SK-N-SH (cell line): Measurements from ENCODE around the gene GDE1. TPM values are rescaled to one million over a fixed set of nuclear protein-coding genes. Genes with fewer than 3 reads are reported as not detected.

ENCODE experiments used
- CTCF ChIA-PET: fragments of 300-600, 350-600 bp; formaldehyde crosslinking; extraction: SDS; loops from one replicate; lab custom pipeline; 2021; lab: Yijun Ruan, JAX
- POLR2A ChIA-PET: fragments of 350-600 bp; sonication (Branson Sonifier 250); formaldehyde crosslinking; extraction: SDS; loops from one replicate; lab custom pipeline; 2020; ENCODE audit warnings: antibody characterized with exemption, inconsistent platforms; lab: Yijun Ruan, JAX
- DNase-seq: peaks from one replicate; pipeline ENCODE4 v3.0.0; 2012
- H2AFZ ChIP-seq: fragments of 200-600 bp; sonication (generic); 2 replicates; pipeline ENCODE4 v1.8.1; 2016; ENCODE audit warnings: antibody characterized with exemption, mild to moderate bottlenecking, low read depth
- H3F3A ChIP-seq: fragments of 200-600 bp; sonication (generic); replicated peaks from 2 replicates; pipeline ENCODE3; 2016; ENCODE audit warnings: antibody characterized with exemption, mild to moderate bottlenecking; ENCODE audit not compliant: insufficient read depth
- H3K27ac ChIP-seq, 2 experiments: fragments of 200-500 bp in 1 of 2; fragments of 200-600 bp in 1 of 2; sonication (Bioruptor generic) in 1 of 2; sonication (generic), shearing (Covaris generic) in 1 of 2; 2 replicates each; pipeline versions ENCODE4 v1.5.1 to v1.6.1; 2014 to 2016; ENCODE audit warnings: low read depth in 2 of 2, inconsistent platforms in 1 of 2, low read length in 1 of 2, mild to moderate bottlenecking in 1 of 2, mixed read lengths in 1 of 2
- H3K27me3 ChIP-seq: fragments of 200-600 bp; sonication (generic), shearing (Covaris generic); 2 replicates; pipeline ENCODE4 v1.6.1; 2016; ENCODE audit warnings: mixed run types; ENCODE audit not compliant: insufficient read depth
- H3K36me3 ChIP-seq, 2 experiments: fragments of 200-500 bp in 1 of 2; fragments of 200-600 bp in 1 of 2; sonication (Bioruptor generic) in 1 of 2; sonication (generic) in 1 of 2; replicated peaks in 1 of 2; 2 replicates each; pipeline versions ENCODE3 to v1.5.1; 2014 to 2016; ENCODE audit warnings: low read length in 1 of 2, mild to moderate bottlenecking in 1 of 2; ENCODE audit not compliant: insufficient read depth in 2 of 2, control insufficient read depth in 1 of 2
- H3K4me1 ChIP-seq, 2 experiments: fragments of 200-500 bp in 1 of 2; fragments of 200-600 bp in 1 of 2; sonication (Bioruptor generic) in 1 of 2; sonication (generic), shearing (Covaris generic) in 1 of 2; 2 replicates each; pipeline versions ENCODE4 v1.5.1 to v1.6.1; 2014 to 2016; ENCODE audit warnings: low read depth in 1 of 2, low read length in 1 of 2, mixed run types in 1 of 2; ENCODE audit not compliant: insufficient read depth in 2 of 2, control insufficient read depth in 1 of 2
- H3K4me2 ChIP-seq: fragments of 200-600 bp; sonication (generic), shearing (Covaris generic); 2 replicates; pipeline ENCODE4 v1.6.1; 2017; ENCODE audit warnings: mixed run types
- H3K4me3 ChIP-seq, 2 experiments: fragments of 200-500 bp in 1 of 2; fragments of 200-600 bp in 1 of 2; sonication (Bioruptor generic) in 1 of 2; sonication (generic), shearing (Covaris generic) in 1 of 2; 2 replicates each; pipeline versions ENCODE4 v1.5.1 to v1.8.1; 2014 to 2016; ENCODE audit warnings: low read depth in 2 of 2, inconsistent platforms in 1 of 2, low read length in 1 of 2, mild to moderate bottlenecking in 1 of 2, mixed read lengths in 1 of 2, moderate library complexity in 1 of 2
- H3K79me2 ChIP-seq: fragments of 200-600 bp; sonication (generic); 2 replicates; pipeline ENCODE4 v1.8.1; 2017; ENCODE audit warnings: mild to moderate bottlenecking; ENCODE audit not compliant: insufficient read depth
- H3K9ac ChIP-seq: fragments of 200-600 bp; sonication (generic); 2 replicates; pipeline ENCODE4 v1.6.1; 2017; ENCODE audit warnings: mixed run types
- H3K9me2 ChIP-seq: fragments of 200-600 bp; sonication (generic); 2 replicates; pipeline ENCODE4 v1.6.1; 2017; ENCODE audit warnings: mixed run types
- H3K9me3 ChIP-seq: fragments of 200-600 bp; sonication (generic); 2 replicates; pipeline ENCODE4 v1.6.1; 2017; ENCODE audit warnings: mixed run types, mild to moderate bottlenecking, moderate library complexity
- H4K20me1 ChIP-seq: fragments of 200-600 bp; sonication (generic); 2 replicates; pipeline ENCODE4 v1.6.1; 2017; ENCODE audit warnings: mild to moderate bottlenecking, mixed run types; ENCODE audit not compliant: insufficient read depth
- ELF1 ChIP-seq: IDR thresholded peaks from 2 replicates; pipeline ENCODE4 v1.4.0; 2012
- EP300 ChIP-seq, 2 experiments: IDR thresholded peaks; 2 replicates each; pipeline versions ENCODE4 v1.4.0 to v1.6.1; 2012; ENCODE audit warnings: borderline replicate concordance in 1 of 2, low read depth in 1 of 2, low read length in 1 of 2
- MXI1 ChIP-seq: IDR thresholded peaks from 2 replicates; pipeline ENCODE4 v1.6.1; 2012; ENCODE audit warnings: mild to moderate bottlenecking, low read depth, low read length, improper control_type of control experiment
- POLR2AphosphoS5 ChIP-seq: IDR thresholded peaks from 2 replicates; pipeline ENCODE4 v1.6.1; 2012; ENCODE audit warnings: low read depth, low read length
- RAD21 ChIP-seq: IDR thresholded peaks from 2 replicates; pipeline ENCODE4 v1.6.1; 2012; ENCODE audit warnings: mild to moderate bottlenecking, low read length
- RFX5 ChIP-seq: IDR thresholded peaks from 2 replicates; pipeline ENCODE4 v1.6.1; 2012; ENCODE audit warnings: mild to moderate bottlenecking, improper control_type of control experiment, low read length
- RXRA ChIP-seq: IDR thresholded peaks from 2 replicates; pipeline ENCODE4 v1.4.0; 2012; ENCODE audit warnings: low read depth, mild to moderate bottlenecking, borderline replicate concordance
- SIN3A ChIP-seq: IDR thresholded peaks from 2 replicates; pipeline ENCODE4 v1.6.1; 2012; ENCODE audit warnings: low read depth, mild to moderate bottlenecking, low read length, moderate library complexity, borderline replicate concordance
- TAF1 ChIP-seq: IDR thresholded peaks from 2 replicates; pipeline ENCODE4 v1.6.1; 2012; ENCODE audit warnings: low read depth, mild to moderate bottlenecking, low read length, moderate library complexity, borderline replicate concordance
- YY1 ChIP-seq: IDR thresholded peaks from 2 replicates; pipeline ENCODE4 v1.4.0; 2012; ENCODE audit warnings: low read depth, mild to moderate bottlenecking
- WGBS: methylation state at CpG from one replicate; pipeline ENCODE4 v1.1.6; 2017; ENCODE audit warnings: low lambda C conversion rate; 5-methylcytosine and 5-hydroxymethylcytosine counted together
- polyA plus RNA-seq, 3 experiments: library from polyadenylated mRNA; depleted of rRNA; stranded (reverse); fragments of >200 nt; gene quantifications; 2 replicates each; pipeline ENCODE4 v1.2.3, GENCODE V29; 2012
- TF ChIP-seq, protein P1 (sequence below): fragments of 200-600 bp; sonication (generic); IDR thresholded peaks from 2 replicates; pipeline ENCODE4 v1.6.1; 2017; ENCODE audit warnings: antibody characterized with exemption, mild to moderate bottlenecking, moderate library complexity
- TF ChIP-seq, protein P2 (sequence below): fragments of 150-350 bp; IDR thresholded peaks from 2 replicates; pipeline ENCODE4 v1.6.1; 2016; ENCODE audit warnings: mild to moderate bottlenecking, low read depth, low read length
- TF ChIP-seq, protein P3 (sequence below): IDR thresholded peaks from 2 replicates; pipeline ENCODE4; 2012
- TF ChIP-seq, protein P4 (sequence below): IDR thresholded peaks from 2 replicates; pipeline ENCODE4 v1.4.0; 2012; ENCODE audit warnings: low read depth

The GDE1 gene, protein sequence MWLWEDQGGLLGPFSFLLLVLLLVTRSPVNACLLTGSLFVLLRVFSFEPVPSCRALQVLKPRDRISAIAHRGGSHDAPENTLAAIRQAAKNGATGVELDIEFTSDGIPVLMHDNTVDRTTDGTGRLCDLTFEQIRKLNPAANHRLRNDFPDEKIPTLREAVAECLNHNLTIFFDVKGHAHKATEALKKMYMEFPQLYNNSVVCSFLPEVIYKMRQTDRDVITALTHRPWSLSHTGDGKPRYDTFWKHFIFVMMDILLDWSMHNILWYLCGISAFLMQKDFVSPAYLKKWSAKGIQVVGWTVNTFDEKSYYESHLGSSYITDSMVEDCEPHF
- 37.0 and 40.5 TPM in 2 replicates for polyA plus RNA-seq (2012; rRNA removed)
- 62.5 and 70.0 TPM in 2 replicates for polyA plus RNA-seq (2012; cell fraction: cytosol; rRNA removed)
- polyA plus RNA-seq (2012; cell fraction: nucleus; rRNA removed), result 9.9 and 17.6 TPM in 2 replicates

DNA sequence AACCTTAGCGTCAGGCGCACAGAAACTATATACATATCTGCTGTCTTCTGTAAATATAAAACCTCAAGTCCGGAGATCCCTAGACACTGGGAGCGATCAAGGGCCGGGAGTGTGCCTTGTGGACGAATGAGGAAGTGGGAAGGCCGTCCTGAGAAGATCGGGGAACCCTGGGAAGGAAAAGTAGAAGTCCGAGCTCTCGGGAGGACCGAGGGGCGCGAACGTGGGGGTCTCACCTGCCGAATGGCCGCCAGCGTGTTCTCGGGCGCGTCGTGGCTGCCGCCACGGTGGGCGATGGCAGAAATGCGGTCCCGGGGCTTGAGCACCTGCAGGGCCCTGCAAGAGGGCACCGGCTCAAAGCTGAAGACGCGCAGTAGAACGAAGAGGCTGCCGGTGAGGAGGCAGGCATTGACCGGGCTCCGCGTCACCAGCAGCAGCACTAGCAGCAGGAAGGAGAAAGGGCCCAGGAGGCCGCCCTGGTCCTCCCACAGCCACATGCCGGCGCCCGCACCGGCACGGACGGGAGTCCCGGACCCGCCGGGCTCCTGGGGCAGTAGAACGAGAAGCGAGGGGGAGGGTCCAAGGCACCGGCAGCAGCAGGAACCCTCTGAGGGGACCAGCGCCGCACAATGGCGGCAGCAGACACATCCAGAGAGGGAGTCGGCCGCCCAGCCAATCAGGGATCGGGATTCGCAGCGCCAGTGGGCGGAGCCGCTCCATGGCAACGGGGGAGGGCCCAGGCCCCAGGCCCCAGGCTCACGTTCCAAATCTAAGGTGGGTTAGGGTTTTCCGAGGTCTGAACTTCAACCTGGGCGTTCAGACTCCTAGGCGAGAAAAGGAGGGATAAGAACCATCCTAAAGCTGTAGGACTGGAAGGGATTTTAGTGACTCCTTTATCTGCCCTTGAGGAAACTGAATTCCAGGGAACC is at the start of gene GDE1:
GDE1 (minus strand) TSS at position 628 of the 926 bp plus-strand sequence; CDS start at position 494, 134 bp downstream.
- Histone ChIP-seq H3K9me3 (no peaks in the 10 kb centered on the region), H3K36me3 (peaks cover 5 to 7% of the 10 kb centered on the region in 2 experiments), H3F3A (peaks cover 7% of the 10 kb centered on the region), H3K4me2 (peak within 1 kb of the TSS; percentile 92), H3K9me2 (no peaks in the 10 kb centered on the region), H3K9ac (peak within 1 kb of the TSS; percentile 74), H3K4me1 (peaks cover 8 to 21% of the 10 kb centered on the region in 2 experiments; a peak in 3 of 4 replicates), H3K4me3 (peak within 1 kb of the TSS; percentile 89 to 94), H2AFZ (peak within 1 kb of the TSS; percentile 88), H4K20me1 (no peaks in the 10 kb centered on the region), H3K27me3 (no peaks in the 10 kb centered on the region), H3K27ac (peak within 1 kb of the TSS; percentile 71 to 83), H3K79me2 (peaks cover 64% of the 10 kb centered on the region)
- TF ChIP-seq EP300 (IDR thresholded peaks at IDR 0.05; ENCODE audit: borderline replicate concordance in 1 of 2, low read depth in 1 of 2, low read length in 1 of 2) (no peak), RXRA (no peak), TAF1 (peak; percentile 86), SIN3A (peak; percentile 16; the same call in 1 of the 2 replicates), MXI1 (peak; percentile 79), RAD21 (peak; percentile 16; the same call in 1 of the 2 replicates), ELF1 (peak; percentile 68), RFX5 (0 out of 2 replicates have a peak, but pooled peaks have one; percentile 29), POLR2AphosphoS5 (peak; percentile 92), YY1 (peak; percentile 86)
- TF ChIP-seq, protein P1, sequence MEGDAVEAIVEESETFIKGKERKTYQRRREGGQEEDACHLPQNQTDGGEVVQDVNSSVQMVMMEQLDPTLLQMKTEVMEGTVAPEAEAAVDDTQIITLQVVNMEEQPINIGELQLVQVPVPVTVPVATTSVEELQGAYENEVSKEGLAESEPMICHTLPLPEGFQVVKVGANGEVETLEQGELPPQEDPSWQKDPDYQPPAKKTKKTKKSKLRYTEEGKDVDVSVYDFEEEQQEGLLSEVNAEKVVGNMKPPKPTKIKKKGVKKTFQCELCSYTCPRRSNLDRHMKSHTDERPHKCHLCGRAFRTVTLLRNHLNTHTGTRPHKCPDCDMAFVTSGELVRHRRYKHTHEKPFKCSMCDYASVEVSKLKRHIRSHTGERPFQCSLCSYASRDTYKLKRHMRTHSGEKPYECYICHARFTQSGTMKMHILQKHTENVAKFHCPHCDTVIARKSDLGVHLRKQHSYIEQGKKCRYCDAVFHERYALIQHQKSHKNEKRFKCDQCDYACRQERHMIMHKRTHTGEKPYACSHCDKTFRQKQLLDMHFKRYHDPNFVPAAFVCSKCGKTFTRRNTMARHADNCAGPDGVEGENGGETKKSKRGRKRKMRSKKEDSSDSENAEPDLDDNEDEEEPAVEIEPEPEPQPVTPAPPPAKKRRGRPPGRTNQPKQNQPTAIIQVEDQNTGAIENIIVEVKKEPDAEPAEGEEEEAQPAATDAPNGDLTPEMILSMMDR, result peak; percentile 47
- TF ChIP-seq, protein P2, sequence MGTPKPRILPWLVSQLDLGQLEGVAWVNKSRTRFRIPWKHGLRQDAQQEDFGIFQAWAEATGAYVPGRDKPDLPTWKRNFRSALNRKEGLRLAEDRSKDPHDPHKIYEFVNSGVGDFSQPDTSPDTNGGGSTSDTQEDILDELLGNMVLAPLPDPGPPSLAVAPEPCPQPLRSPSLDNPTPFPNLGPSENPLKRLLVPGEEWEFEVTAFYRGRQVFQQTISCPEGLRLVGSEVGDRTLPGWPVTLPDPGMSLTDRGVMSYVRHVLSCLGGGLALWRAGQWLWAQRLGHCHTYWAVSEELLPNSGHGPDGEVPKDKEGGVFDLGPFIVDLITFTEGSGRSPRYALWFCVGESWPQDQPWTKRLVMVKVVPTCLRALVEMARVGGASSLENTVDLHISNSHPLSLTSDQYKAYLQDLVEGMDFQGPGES, result 0 out of 2 replicates have a peak, but pooled peaks have one; percentile 6
- TF ChIP-seq, protein P3, sequence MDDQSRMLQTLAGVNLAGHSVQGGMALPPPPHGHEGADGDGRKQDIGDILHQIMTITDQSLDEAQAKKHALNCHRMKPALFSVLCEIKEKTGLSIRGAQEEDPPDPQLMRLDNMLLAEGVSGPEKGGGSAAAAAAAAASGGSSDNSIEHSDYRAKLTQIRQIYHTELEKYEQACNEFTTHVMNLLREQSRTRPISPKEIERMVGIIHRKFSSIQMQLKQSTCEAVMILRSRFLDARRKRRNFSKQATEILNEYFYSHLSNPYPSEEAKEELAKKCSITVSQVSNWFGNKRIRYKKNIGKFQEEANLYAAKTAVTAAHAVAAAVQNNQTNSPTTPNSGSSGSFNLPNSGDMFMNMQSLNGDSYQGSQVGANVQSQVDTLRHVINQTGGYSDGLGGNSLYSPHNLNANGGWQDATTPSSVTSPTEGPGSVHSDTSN, result no peak
- TF ChIP-seq, protein P4, sequence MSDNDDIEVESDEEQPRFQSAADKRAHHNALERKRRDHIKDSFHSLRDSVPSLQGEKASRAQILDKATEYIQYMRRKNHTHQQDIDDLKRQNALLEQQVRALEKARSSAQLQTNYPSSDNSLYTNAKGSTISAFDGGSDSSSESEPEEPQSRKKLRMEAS, result 0 out of 2 replicates have a peak, but pooled peaks have one; percentile 14
- 1% methylated on average over 38 of the region's 62 CpGs for WGBS
- ChIA-PET CTCF (interaction anchor here (0.9 to 1.0 kb wide), 3 partner anchors 34 to 363 kb away, joined by 3 read pairs; partner anchors contain the start of genes GPRC5B and VPS35L), POLR2A (interaction anchor here (1.2 to 1.4 kb wide), 2 partner anchors 34 to 139 kb away, joined by 4 to 6 read pairs; partner anchors contain the start of gene VPS35L)
- DNase-seq, result peak; percentile 95
